Measurements from ENCODE around the gene PTPRK. TPM values are rescaled to one million over a fixed set of nuclear protein-coding genes. Genes with fewer than 3 reads are reported as not detected.

PTPRK gene
- total and polyA plus RNA-seq, 2 of the 13 experiments (the other 11 are each of a cell fraction or from before 2014, with no cell fraction given), result 43.6 to 98.3 TPM

DNA sequence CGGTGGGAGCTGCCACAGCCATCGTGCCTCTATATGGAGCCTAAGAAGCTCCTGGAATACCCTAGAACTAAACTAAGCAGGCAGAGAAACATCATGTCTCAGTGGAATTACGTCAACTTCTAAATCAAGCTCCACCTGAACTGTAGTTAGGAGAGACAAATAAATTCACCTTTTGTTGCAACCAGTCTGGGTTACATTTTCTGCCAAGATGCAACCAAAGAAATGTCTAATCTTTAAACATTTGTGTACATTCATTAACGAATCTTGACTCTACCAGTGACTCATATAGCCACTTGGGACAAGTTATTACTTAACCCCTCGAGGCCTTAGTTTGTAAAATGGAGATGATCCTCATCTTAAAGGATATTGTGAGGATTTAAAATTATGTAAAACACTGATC lies 8.9 kb downstream of the PTPRK start:
- Histone ChIP-seq H3K9me3 (ENCODE audit: low read length) (no peaks in the 10 kb centered on the region), H3K4me2 (ENCODE audit: low read depth, low read length) (peak overlapping the region; percentile 23; the same call in 1 of the 2 replicates), H3K4me3 (replicated peaks in 1 of 3; ENCODE audit: insufficient read depth in 1 of 3, low read depth in 2 of 3, low read length in 3 of 3) (no peak overlapping the region), H3K9ac (ENCODE audit: insufficient read depth, low read depth, low read length) (0 out of 2 replicates have a peak overlapping the region, but pooled peaks have one; percentile 1), H4K20me1 (ENCODE audit: insufficient read depth, low read length) (peaks cover 3% of the 10 kb centered on the region; the same call in 1 of the 2 replicates), H3K4me1 (ENCODE audit: insufficient read depth, low read length) (peaks cover 96% of the 10 kb centered on the region), H3K36me3 (replicated peaks in 1 of 2; ENCODE audit: control insufficient read depth in 1 of 2, insufficient read depth in 2 of 2, low read length in 2 of 2) (no peaks in the 10 kb centered on the region; a peak in 1 of 5 replicates), H3K79me2 (ENCODE audit: insufficient read depth, low read length) (peaks cover 86% of the 10 kb centered on the region), H3K27ac (ENCODE audit: extremely low read length, insufficient read depth, low read length) (peak overlapping the region; percentile 17), H2AFZ (ENCODE audit: low read length) (no peak overlapping the region), H3K27me3 (ENCODE audit: control insufficient read depth in 1 of 2, insufficient read depth in 2 of 2, low read length in 2 of 2) (no peaks in the 10 kb centered on the region)
- in situ Hi-C loops (cut with HindIII; ENCODE audit: extremely low pct_ligation_motif_present, low pct_unique_long_range_greater_than_20kb), result no loop called here
- 41% methylated on average over 5 of the region's 5 CpGs for WGBS (ENCODE audit: low lambda C conversion rate)
- BruUV-seq (replicated peaks), result no TSS peak
- CTCF ChIA-PET (ENCODE audit: low intra/inter-chr PET ratio, low total read pairs), result no interaction called here
- no peak for FAIRE-seq
- intact Hi-C loops (cut with micrococcal nuclease; ENCODE audit: unreplicated experiment), result loop anchor here (10.0 kb wide), 1 partner anchor 507 kb away; no protein-coding TSS in a partner anchor
- TF ChIP-seq EP300 (IDR thresholded peaks at IDR 0.05; ENCODE audit: low read depth in 2 of 2, low read length in 2 of 2) (0 out of 4 replicates have a peak, but pooled peaks of 1 of the 2 experiments have one; percentile 4), EP300 (CRISPR knock-in tag; IDR thresholded peaks at IDR 0.05; ENCODE audit: borderline replicate concordance) (no peak), THAP11 (CRISPR knock-in tag; IDR thresholded peaks at IDR 0.05) (0 out of 2 replicates have a peak, but pooled peaks have one; percentile 18), ZFP1 (CRISPR knock-in tag; IDR thresholded peaks at IDR 0.05) (no peak), SAP130 (CRISPR knock-in tag; IDR thresholded peaks at IDR 0.05; ENCODE audit: low read depth) (0 out of 2 replicates have a peak, but pooled peaks have one; percentile 14), ZMYM4 (CRISPR knock-in tag; IDR thresholded peaks at IDR 0.05) (0 out of 2 replicates have a peak, but pooled peaks have one; percentile 30), ASH2L (IDR thresholded peaks at IDR 0.05; ENCODE audit: insufficient read length, low read depth, low read length) (peak; percentile 29), FOSL2 (CRISPR knock-in tag; IDR thresholded peaks at IDR 0.05) (0 out of 2 replicates have a peak, but pooled peaks have one; percentile 54), ZNF652 (CRISPR knock-in tag; IDR thresholded peaks at IDR 0.05; ENCODE audit: borderline replicate concordance, low read depth) (peak; percentile 86; the same call in 1 of the 2 replicates), LCORL (IDR thresholded peaks at IDR 0.05) (no peak), LCORL (CRISPR knock-in tag; IDR thresholded peaks at IDR 0.05) (0 out of 2 replicates have a peak, but pooled peaks have one; percentile 18), MTA3 (CRISPR knock-in tag; IDR thresholded peaks at IDR 0.05) (no peak), RBM22 (optimal IDR thresholded peaks at IDR 0.05; ENCODE audit: low read length) (peak; percentile 50), PLRG1 (conservative IDR thresholded peaks at IDR 0.05) (no peak), MIER3 (CRISPR knock-in tag; IDR thresholded peaks at IDR 0.05; ENCODE audit: borderline replicate concordance) (0 out of 2 replicates have a peak, but pooled peaks have one; percentile 18), GATAD2A (CRISPR knock-in tag; IDR thresholded peaks at IDR 0.05) (peak; percentile 28; the same call in 1 of the 2 replicates)
- TF ChIP-seq, protein P1, sequence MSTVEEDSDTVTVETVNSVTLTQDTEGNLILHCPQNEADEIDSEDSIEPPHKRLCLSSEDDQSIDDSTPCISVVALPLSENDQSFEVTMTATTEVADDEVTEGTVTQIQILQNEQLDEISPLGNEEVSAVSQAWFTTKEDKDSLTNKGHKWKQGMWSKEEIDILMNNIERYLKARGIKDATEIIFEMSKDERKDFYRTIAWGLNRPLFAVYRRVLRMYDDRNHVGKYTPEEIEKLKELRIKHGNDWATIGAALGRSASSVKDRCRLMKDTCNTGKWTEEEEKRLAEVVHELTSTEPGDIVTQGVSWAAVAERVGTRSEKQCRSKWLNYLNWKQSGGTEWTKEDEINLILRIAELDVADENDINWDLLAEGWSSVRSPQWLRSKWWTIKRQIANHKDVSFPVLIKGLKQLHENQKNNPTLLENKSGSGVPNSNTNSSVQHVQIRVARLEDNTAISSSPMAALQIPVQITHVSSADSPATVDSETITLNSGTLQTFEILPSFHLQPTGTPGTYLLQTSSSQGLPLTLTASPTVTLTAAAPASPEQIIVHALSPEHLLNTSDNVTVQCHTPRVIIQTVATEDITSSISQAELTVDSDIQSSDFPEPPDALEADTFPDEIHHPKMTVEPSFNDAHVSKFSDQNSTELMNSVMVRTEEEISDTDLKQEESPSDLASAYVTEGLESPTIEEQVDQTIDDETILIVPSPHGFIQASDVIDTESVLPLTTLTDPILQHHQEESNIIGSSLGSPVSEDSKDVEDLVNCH (CRISPR knock-in tag; IDR thresholded peaks at IDR 0.05), result no peak
- TF ChIP-seq, protein P2, sequence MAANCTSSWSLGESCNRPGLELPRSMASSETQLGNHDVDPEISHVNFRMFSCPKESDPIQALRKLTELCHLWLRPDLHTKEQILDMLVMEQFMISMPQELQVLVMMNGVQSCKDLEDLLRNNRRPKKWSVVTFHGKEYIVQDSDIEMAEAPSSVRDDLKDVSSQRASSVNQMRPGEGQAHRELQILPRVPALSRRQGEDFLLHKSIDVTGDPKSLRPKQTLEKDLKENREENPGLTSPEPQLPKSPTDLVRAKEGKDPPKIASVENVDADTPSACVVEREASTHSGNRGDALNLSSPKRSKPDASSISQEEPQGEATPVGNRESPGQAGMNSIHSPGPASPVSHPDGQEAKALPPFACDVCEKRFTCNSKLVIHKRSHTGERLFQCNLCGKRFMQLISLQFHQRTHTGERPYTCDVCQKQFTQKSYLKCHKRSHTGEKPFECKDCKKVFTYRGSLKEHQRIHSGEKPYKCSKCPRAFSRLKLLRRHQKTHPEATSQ (CRISPR knock-in tag; IDR thresholded peaks at IDR 0.05; ENCODE audit: borderline replicate concordance), result no peak
- POLR2A ChIA-PET, result interaction anchor here (1.4 to 2.8 kb wide), 2 partner anchors 9 to 12 kb away, joined by 5 to 19 read pairs; partner anchors contain the start of gene PTPRK
- DNase-seq (ENCODE audit: low spot score), result no peak
- ATAC-seq, result no peak

Measured in HepG2 (cell line).